ENCODE results near the gene RPS6KA2. TPM values are rescaled to one million over a fixed set of nuclear protein-coding genes. Genes with fewer than 3 reads are reported as not detected.
A peak's percentile ranks its signal among the peaks of the same experiment; 100 is the strongest.
"Not testable (repeated sequence)": the region's sequence is repeated elsewhere in the genome, so short reads cannot be mapped to it uniquely, and the experiment has no call there.

The RPS6KA2 gene
- total RNA-seq, 1 experiment from 2014 or later: 43.7 TPM

GRCh38 chr6:166533205-166533824, 93.7 kb downstream of the RPS6KA2 start:
- no peak for DNase-seq (ENCODE audit: low read depth)

DNA sequence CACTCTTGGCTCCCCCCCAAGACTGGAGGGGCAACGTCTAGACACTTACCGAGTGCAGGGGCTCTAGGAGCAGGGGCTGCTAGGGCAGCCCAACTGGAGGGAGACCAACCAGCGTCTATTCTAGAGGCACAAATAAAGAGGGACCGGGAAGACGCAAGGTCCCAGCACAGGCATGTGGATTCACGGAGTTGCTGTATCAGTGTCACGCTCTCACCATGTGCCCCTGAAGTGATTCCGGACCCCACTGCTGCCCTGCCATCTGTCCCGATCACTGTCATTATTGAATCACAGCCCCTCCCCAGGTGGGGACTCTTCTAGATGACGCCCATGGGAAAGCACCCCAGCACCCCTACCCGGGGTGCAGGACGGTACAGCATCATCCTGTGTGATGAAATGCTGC, 94.7 kb downstream of the RPS6KA2 start:
- DNase-seq (ENCODE audit: low read depth): no peak

- DNase-seq (ENCODE audit: low read depth): no peak
These were observed 96.6 kb downstream of the RPS6KA2 start for GRCh38 chr6:166530211-166531095.

GRCh38 chr6:166529586-166529985, 97.5 kb downstream of the RPS6KA2 start:
- no peak for DNase-seq (ENCODE audit: low read depth)

GRCh38 chr6:166529058-166529457, 98.0 kb downstream of the RPS6KA2 start:
- not testable (repeated sequence) for DNase-seq (ENCODE audit: low read depth)

GRCh38 chr6:166527849-166528248, 99.2 kb downstream of the RPS6KA2 start:
- DNase-seq (ENCODE audit: low read depth): peak; percentile 40

GRCh38 chr6:166526937-166527336, 100.1 kb downstream of the RPS6KA2 start:
- DNase-seq (ENCODE audit: low read depth): no peak

DNA sequence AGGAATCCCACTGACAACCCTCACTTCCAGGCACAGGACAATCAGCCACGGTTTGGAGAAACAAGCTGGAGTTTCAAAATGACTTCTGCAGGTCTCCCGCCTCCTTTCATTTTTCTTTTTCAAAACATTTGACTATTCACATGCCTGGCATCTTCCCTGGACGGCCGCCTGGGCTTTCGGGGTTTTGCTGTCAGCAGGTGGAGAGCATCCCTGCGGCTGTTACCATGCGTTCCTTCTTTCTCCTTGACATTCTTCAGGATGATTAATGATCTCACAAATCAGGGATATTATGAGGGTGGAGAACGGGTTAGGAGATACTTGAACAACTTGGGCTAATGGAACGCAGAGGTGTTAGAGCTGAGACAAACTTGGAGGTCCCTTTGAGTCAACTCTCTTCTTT, 101.5 kb downstream of the RPS6KA2 start:
- DNase-seq (ENCODE audit: low read depth): no peak

DNA sequence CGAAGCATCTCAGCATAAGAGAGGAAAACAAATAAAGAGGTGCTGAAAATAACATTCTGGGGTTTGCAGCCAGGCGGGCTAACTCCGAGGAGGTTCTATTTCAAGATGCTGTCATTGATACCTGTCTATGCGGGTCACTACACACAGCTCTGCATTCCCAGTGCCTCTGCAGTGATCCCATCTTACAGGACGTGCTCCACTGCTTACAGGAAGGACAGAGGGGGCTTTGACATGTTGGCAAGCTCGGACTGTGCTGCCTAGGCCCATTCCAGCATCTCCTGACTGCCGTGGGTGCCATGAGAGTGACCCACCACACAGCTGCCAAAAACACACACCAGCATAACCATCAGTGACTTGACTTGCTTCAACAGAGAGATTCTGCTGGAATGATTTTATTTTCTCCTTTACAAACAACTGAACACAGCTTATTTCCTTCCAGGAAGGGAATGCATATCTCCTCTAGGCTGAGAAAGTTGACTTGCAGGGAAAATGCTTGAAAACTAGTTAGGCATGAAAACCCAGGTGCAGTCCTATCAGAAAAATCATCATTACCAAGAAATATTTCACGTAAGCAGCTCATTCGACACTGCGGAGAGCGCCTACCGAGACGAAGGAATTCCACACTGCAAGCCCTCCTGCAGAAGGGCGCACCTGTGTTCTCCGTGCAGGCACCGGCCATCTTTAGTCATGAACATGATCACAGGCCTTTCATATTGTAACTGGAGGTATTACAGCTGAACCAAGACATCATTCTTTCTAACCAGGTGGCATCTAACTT, 103.1 kb downstream of the RPS6KA2 start:
- DNase-seq (ENCODE audit: low read depth): no peak

DNA sequence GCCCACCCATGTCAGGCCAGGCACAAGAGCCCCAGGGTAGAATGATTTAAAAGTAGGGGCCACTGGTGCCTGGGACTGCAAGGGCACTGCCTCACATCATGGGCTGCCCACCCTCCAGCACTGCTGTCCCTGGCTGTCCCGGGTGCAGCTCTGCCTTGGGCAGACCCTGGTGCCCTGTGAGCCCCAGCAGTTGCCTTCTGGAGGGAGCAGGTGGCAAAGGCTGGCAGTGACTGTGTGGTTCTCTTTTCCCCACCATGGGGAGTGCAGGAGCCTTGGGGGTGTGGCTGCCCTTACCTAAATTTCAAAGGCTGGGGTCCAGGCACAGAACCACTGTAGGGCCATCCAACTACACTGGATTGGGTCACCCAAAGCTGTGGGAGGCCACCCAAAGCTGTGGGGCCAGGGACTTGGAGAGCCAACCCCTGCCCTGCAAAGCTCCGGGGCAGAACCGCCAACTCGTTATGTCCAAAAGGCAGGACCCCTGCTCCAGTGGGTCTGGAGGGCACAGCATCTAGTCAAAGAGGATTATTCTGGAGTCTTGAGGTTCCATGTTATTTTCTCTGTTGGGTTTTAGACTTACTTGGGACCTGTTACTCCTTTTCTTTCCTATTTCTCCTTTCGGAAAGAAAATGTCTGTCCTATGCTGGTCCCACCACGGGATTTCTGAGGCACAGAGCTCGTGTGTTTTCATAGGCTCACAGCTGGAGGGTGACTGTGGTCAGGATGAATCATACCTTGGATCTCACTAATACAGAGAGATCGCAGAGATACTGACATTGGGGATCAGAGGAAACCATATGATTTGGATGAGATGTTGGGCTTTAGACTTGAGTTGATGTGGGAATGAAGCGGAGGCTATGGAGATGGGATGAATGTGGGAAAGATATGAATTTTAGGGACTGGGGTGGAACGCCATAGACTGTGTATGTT, 105.9 kb downstream of the RPS6KA2 start:
- peak; percentile 53 for DNase-seq (ENCODE audit: low read depth)

GRCh38 chr6:166516251-166516884, 110.7 kb downstream of the RPS6KA2 start:
- DNase-seq (ENCODE audit: low read depth): no peak

DNA sequence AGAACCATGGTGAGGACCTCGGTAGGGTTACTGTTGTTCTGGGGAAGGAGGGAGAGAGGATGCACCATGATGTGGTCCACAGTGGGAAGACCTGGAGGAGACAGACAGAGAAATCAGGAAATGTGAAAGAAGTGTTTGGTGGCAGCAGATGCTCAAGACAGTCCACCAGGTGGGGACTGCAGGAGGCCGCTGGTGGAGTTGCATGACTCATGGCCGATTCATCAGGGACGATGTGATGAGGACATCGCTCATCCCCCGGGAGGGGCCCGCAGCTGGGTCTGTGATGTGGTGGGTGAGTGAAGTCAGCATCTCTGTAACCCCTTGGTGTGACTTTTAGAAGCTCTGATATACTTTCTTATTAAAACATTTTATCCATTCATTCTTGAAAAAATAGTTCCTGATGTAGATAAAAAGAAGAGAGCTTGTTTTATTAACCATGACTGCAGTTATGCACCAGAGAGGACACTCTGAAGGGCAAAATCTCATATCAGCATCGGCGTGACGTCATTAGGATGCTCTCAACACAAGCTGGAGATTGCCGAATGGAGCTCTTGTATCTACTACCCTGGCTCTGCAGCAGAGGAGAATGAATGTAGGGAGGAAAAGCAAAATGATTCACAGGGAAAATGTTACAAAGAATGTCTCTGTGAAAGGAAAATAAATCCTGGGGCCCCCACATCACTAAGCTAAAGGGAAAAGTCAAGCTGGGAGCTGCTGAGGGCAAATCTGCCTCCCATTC, 111.8 kb downstream of the RPS6KA2 start:
- DNase-seq (ENCODE audit: low read depth): peak; percentile 92

DNA sequence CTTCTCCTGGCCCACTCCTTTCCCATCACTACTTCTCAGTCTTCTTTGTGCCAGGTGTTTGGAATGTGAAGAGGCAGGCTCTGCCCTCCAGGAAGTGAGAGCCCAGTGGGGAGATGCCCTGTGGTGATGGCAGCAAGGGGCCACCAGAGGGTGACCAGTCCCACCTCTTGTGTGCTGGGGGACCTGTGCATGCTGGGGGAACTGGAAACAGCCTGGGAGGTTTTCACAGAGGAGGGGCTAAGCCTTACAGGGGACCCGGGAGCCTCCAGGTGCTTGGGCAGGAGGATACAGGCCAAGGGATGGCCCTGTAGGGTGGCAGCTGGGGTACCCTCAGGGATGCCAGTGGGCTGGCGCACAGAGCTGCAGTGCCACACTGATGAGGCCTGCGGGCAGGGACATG, 112.9 kb downstream of the RPS6KA2 start:
- DNase-seq (ENCODE audit: low read depth): peak; percentile 19

DNA sequence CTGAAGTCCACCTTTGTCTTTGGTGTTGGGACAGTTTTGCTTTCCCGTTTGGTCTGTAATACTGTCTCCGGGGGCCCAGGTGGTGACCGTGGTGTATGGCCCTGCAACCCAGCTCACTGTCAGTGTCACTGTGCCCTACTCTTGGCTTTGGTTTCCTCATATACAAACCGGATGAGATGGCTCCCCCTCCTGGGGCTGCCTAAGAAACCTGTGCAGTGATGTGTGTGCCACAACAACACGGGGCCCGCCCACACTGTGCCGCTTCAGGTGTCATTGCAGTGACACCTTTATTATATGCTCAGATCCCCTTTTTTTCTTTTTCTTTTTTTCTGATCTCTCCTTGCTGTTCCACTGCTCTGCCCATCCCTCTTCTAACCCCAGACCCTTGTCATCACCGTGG, 114.5 kb downstream of the RPS6KA2 start:
- DNase-seq (ENCODE audit: low read depth): no peak

GRCh38 chr6:166511316-166511715, 115.7 kb downstream of the RPS6KA2 start:
- DNase-seq (ENCODE audit: low read depth): no peak

DNA sequence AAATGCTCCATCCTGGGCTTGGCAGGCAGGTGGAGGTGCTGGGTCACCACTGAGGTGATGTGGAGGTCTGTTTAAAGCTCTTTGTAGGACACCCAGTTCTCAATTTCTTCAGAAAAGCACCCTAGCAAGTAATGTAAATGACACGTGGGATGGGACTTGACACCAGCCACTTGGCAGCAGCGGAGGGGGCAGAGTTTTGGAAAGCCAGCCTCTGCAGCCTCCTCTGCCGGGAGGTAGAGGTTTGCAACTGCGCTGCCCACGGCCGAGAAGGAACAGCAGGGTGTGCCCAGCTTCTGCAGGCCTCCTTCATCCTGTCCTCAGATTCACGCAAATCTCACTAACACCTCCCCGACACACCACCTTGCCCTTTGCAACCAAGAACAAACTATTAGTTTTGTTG, 117.9 kb downstream of the RPS6KA2 start:
- no peak for DNase-seq (ENCODE audit: low read depth)

DNA sequence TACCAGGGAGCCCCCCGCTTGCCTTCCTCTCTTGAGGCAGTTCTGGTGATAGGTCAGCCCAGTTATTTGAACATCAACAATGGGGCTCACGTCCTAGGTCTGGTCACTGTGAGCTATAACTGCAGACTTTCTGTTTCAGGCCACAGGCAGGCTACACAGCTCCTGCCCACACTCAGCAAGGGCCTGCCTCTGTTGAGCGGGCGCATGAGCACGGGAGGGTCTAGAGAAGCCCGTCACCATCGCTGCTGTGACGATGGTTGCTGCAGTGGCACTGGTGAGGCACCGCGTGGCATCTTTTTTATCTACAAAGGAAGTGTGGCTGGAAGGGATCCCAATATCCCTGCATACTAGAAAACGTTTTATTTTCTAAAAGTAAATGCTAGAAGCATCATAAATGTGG, 118.3 kb downstream of the RPS6KA2 start:
- DNase-seq (ENCODE audit: low read depth): no peak

DNA sequence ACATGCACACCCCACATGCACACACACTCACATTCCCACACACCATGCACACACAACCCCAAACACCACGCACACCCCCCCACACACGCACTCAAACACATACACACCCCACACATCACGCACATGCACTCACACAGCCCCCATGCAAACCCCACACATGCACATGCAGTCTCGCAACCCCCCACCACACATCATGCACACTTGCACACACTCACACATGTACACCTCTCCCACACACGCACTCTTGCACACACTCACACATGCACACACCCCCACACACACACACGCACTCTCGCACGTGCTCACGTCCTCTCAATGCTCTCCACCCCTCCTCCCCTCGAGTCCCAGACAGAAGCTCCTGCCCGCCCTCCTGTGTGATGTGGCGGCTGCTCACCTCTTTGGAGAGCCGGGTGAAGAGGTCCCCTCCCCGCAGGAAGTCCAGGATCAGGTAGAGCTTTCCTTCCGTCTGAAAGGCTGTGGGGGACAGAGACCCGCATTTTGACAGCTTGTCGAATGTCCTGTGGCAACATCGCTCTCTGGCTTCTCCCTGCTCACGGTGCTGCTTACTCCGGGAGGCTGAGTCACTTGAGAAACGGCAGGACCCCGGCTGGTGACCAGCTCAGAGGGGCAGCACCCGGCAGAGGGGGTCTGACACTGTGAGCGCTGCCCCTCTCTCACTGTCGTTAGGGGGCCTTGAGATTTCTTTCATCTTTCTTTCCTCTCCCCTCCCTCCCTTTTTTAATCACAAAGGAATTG, 119.1 kb downstream of the RPS6KA2 start:
- no peak for DNase-seq (ENCODE audit: low read depth)

DNA sequence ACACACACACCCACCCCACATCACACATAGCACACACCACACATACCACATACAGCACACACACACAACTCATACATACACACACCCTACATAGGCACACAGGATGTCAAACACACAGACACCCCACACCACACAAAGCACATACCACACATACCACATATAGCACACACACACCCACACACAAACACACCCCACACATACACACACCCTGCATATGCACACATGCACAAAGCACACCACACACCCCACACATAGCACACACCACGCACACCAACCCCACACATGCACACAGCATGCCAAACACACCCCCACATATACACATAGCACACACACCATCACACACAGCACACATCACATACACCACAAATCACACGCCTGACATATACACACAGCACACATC, 119.7 kb downstream of the RPS6KA2 start:
- no peak for DNase-seq (ENCODE audit: low read depth)
